B cell (primary cell): Measurements from ENCODE around the gene SMIM12. TPM values are rescaled to one million over a fixed set of nuclear protein-coding genes. Genes with fewer than 3 reads are reported as not detected.

ENCODE experiments used
- ATAC-seq: fragments of 200-7000 bp; cut with Tn5 transposase; one replicate; pipeline ENCODE4 v1.10.0; 2021; ENCODE audit warnings: low read depth, mild to moderate bottlenecking, moderate number of reproducible peaks, moderate library complexity
- CTCF ChIA-PET: fragments of 350-600 bp; sonication (Branson Sonifier 250); formaldehyde crosslinking; loops from one replicate; lab custom pipeline; 2021; ENCODE audit warnings: antibody characterized with exemption, inconsistent platforms; lab: Charles Lee
- POLR2A ChIA-PET: fragments of 350-600 bp; sonication (Branson Sonifier 250); formaldehyde crosslinking; loops from one replicate; lab custom pipeline; 2021; ENCODE audit warnings: antibody characterized with exemption; lab: Charles Lee
- DNase-seq: peaks from one replicate; pipeline ENCODE4 v3.0.0; 2013
- H2AFZ ChIP-seq: 2 replicates; pipeline ENCODE4 v1.6.1; 2012; ENCODE audit warnings: mild to moderate bottlenecking, low read depth, low read length; ENCODE audit not compliant: insufficient read depth, poor library complexity, severe bottlenecking
- H3K27ac ChIP-seq, 2 donors: 1 replicate in 1 of 2; 2 replicates in 1 of 2; pipeline ENCODE4 v1.5.1; 2012 to 2013; ENCODE audit warnings: low read length in 2 of 2, mild to moderate bottlenecking in 2 of 2, moderate library complexity in 1 of 2
- H3K27me3 ChIP-seq, 4 experiments: fragments of 200-600 bp in 1 of 4; sonication (generic) in 1 of 4; replicated peaks in 1 of 4; 1 replicate in 2 of 4; 2 replicates in 2 of 4; pipeline versions ENCODE4 v1.6.1 to v1.7.0; 2013 to 2016; ENCODE audit warnings: low read length in 3 of 4, mild to moderate bottlenecking in 2 of 4, mixed read lengths in 1 of 4, moderate library complexity in 1 of 4; ENCODE audit not compliant: insufficient read depth in 4 of 4, control insufficient read depth in 3 of 4; ENCODE audit errors: control extremely low read depth in 1 of 4
- H3K36me3 ChIP-seq, 2 experiments: replicated peaks in 1 of 2; 1 replicate in 1 of 2; 2 replicates in 1 of 2; pipeline versions ENCODE4 v1.6.1 to v1.7.1; 2013; ENCODE audit warnings: low read length in 1 of 2; ENCODE audit not compliant: insufficient read depth in 2 of 2, control insufficient read depth in 1 of 2; ENCODE audit errors: control extremely low read depth in 1 of 2, extremely low read depth in 1 of 2
- H3K4me1 ChIP-seq, 2 donors: fragments of 200-600 bp in 1 of 2; sonication (generic) in 1 of 2; 1 replicate in 1 of 2; 2 replicates in 1 of 2; pipeline versions ENCODE4 v1.5.1 to v1.6.1; 2013 to 2017; ENCODE audit warnings: low read length in 2 of 2; ENCODE audit not compliant: control insufficient read depth in 2 of 2, insufficient read depth in 2 of 2
- H3K4me2 ChIP-seq: replicated peaks from 2 replicates; pipeline ENCODE3; 2012; ENCODE audit warnings: mild to moderate bottlenecking, low read depth, low read length; ENCODE audit not compliant: poor library complexity, severe bottlenecking
- H3K4me3 ChIP-seq, 5 experiments: fragments of 200-600 bp in 1 of 5; sonication (generic) in 1 of 5; 1 replicate in 3 of 5; 2 replicates in 2 of 5; pipeline versions ENCODE4 v1.5.1 to v1.7.0; 2011 to 2016; ENCODE audit warnings: low read length in 4 of 5, mild to moderate bottlenecking in 4 of 5, low read depth in 2 of 5, control low read depth in 1 of 5, moderate library complexity in 1 of 5; ENCODE audit not compliant: insufficient read depth in 1 of 5; ENCODE audit errors: control extremely low read depth in 1 of 5, extremely low read depth in 1 of 5
- H3K79me2 ChIP-seq: fragments of 200-600 bp; sonication (generic); one replicate; pipeline ENCODE4 v1.6.0; 2016; ENCODE audit warnings: low read length; ENCODE audit not compliant: control insufficient read depth, insufficient read depth
- H3K9ac ChIP-seq: fragments of 200-600 bp; sonication (generic); 2 replicates; pipeline ENCODE4 v1.6.1; 2017; ENCODE audit warnings: mild to moderate bottlenecking, low read length, moderate library complexity
- H3K9me3 ChIP-seq, 3 donors: one replicate each; pipeline versions ENCODE4 v1.6.1 to v1.7.1; 2013; ENCODE audit warnings: low read length in 2 of 3; ENCODE audit not compliant: control insufficient read depth in 2 of 3, insufficient read depth in 1 of 3; ENCODE audit errors: control extremely low read depth in 1 of 3
- H4K20me1 ChIP-seq: 2 replicates; pipeline ENCODE4 v1.6.0; 2012; ENCODE audit warnings: mild to moderate bottlenecking, low read length; ENCODE audit not compliant: insufficient read depth, control insufficient read depth, poor library complexity, severe bottlenecking
- H3K27ac Mint-ChIP-seq: one replicate; pipeline ENCODE4 v1.8.0; 2021; ENCODE audit warnings: mixed read lengths
- H3K27me3 Mint-ChIP-seq: one replicate; pipeline ENCODE4 v1.8.0; 2021; ENCODE audit warnings: mixed read lengths
- H3K4me1 Mint-ChIP-seq: one replicate; pipeline ENCODE4 v1.8.0; 2021; ENCODE audit warnings: mixed read lengths
- H3K4me3 Mint-ChIP-seq: one replicate; pipeline ENCODE4 v1.8.0; 2021; ENCODE audit warnings: mixed read lengths
- H3K9me3 Mint-ChIP-seq: one replicate; pipeline ENCODE4 v1.8.0; 2022; ENCODE audit warnings: mixed read lengths; ENCODE audit not compliant: insufficient read depth
- EZH2 ChIP-seq: IDR thresholded peaks from 2 replicates; pipeline ENCODE4 v1.6.1; 2012; ENCODE audit warnings: borderline replicate concordance, low read depth, mild to moderate bottlenecking, moderate library complexity, low read length; ENCODE audit not compliant: insufficient read depth, poor library complexity, severe bottlenecking
- WGBS: methylation state at CpG from one replicate; pipeline ENCODE4 v1.1.5; 2013; ENCODE audit warnings: missing lambda C conversion rate; ENCODE audit not compliant: insufficient coverage; 5-methylcytosine and 5-hydroxymethylcytosine counted together
- intact Hi-C: fragments of 100-400 bp; cut with micrococcal nuclease; formaldehyde crosslinking; loops from one replicate; pipeline ENCODE4 v1.10.0; 2022
- polyA plus RNA-seq: library from polyadenylated mRNA; depleted of rRNA; stranded (reverse); fragments of >200 nt; gene quantifications from 2 replicates; pipeline ENCODE4 v1.2.3, GENCODE V29; 2012
- total RNA-seq, 2 donors: library from RNA; stranded (reverse); fragments of 120-200 nt in 1 of 2; gene quantifications; 1 replicate in 1 of 2; 2 replicates in 1 of 2; pipeline versions ENCODE4 v1.2.3 to v1.2.4, GENCODE V29; 2013 to 2022
- TF ChIP-seq, protein P1 (sequence below): fragments of 200-600 bp; IDR thresholded peaks from one replicate; pipeline ENCODE4 v1.8.0; 2022; ENCODE audit warnings: antibody characterized with exemption, mild to moderate bottlenecking

SMIM12 gene
- total and polyA plus RNA-seq, 2 donors (not counting 1 experiment from before 2014, with no cell fraction given), result 26.2 to 33.1 TPM

DNA sequence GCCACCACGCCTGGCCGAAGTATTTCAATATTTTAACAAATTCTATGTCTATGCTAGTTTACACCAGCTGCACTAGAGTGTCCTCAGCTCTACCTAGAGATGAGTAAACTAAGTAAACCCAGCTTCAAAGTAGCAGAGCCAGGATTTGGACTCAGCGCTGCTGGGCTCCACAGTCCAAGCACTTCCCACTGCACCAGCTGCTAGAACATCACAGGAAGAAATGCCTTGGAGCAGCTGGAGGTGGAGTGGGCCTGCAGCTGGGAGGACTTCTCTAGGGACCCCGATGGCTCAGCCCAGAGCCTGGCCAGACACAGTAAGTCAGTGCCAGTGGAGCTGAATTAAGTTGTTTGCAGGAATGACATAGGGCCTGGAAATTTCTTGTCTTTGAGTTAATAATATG lies 10.2 kb upstream of the SMIM12 start:
- intact Hi-C loops, result loop anchor here (5.0 kb wide), 1 partner anchor 323 kb away; the partner anchor contains the start of gene SFPQ
- H3K27ac ChIP-seq, result no peak overlapping the region
- DNase-seq (no peak), ATAC-seq (no peak)
- H3K9me3 Mint-ChIP-seq, result no peaks in the 10 kb centered on the region
- peaks cover 14% of the 10 kb centered on the region for H3K27me3 Mint-ChIP-seq
- no peak overlapping the region for H3K4me3 ChIP-seq
- no peak overlapping the region for H3K4me3 Mint-ChIP-seq
- no peaks in the 10 kb centered on the region for H3K27me3 ChIP-seq
- peaks cover 9 to 17% of the 10 kb centered on the region in 2 donors for H3K4me1 ChIP-seq
- peaks cover 24% of the 10 kb centered on the region for H3K4me1 Mint-ChIP-seq
- no peak overlapping the region for H3K27ac Mint-ChIP-seq
- no peaks in the 10 kb centered on the region for H4K20me1 ChIP-seq
- 88% methylated on average over 1 of the region's 4 CpGs for WGBS
- no peak overlapping the region for H2AFZ ChIP-seq
- no peaks in the 10 kb centered on the region for H3K79me2 ChIP-seq
- no peaks in the 10 kb centered on the region for H3K36me3 ChIP-seq
- TF ChIP-seq EZH2, result no peak
- TF ChIP-seq, protein P1, sequence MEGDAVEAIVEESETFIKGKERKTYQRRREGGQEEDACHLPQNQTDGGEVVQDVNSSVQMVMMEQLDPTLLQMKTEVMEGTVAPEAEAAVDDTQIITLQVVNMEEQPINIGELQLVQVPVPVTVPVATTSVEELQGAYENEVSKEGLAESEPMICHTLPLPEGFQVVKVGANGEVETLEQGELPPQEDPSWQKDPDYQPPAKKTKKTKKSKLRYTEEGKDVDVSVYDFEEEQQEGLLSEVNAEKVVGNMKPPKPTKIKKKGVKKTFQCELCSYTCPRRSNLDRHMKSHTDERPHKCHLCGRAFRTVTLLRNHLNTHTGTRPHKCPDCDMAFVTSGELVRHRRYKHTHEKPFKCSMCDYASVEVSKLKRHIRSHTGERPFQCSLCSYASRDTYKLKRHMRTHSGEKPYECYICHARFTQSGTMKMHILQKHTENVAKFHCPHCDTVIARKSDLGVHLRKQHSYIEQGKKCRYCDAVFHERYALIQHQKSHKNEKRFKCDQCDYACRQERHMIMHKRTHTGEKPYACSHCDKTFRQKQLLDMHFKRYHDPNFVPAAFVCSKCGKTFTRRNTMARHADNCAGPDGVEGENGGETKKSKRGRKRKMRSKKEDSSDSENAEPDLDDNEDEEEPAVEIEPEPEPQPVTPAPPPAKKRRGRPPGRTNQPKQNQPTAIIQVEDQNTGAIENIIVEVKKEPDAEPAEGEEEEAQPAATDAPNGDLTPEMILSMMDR, result no peak
- POLR2A ChIA-PET, result no interaction called here
- no peak overlapping the region for H3K4me2 ChIP-seq
- no peaks in the 10 kb centered on the region for H3K9me3 ChIP-seq
- CTCF ChIA-PET, result interaction anchor here (1.4 to 1.7 kb wide), 2 partner anchors 10 to 15 kb away, joined by 3 to 5 read pairs; partner anchors contain the start of gene SMIM12
- no peak overlapping the region for H3K9ac ChIP-seq

DNA sequence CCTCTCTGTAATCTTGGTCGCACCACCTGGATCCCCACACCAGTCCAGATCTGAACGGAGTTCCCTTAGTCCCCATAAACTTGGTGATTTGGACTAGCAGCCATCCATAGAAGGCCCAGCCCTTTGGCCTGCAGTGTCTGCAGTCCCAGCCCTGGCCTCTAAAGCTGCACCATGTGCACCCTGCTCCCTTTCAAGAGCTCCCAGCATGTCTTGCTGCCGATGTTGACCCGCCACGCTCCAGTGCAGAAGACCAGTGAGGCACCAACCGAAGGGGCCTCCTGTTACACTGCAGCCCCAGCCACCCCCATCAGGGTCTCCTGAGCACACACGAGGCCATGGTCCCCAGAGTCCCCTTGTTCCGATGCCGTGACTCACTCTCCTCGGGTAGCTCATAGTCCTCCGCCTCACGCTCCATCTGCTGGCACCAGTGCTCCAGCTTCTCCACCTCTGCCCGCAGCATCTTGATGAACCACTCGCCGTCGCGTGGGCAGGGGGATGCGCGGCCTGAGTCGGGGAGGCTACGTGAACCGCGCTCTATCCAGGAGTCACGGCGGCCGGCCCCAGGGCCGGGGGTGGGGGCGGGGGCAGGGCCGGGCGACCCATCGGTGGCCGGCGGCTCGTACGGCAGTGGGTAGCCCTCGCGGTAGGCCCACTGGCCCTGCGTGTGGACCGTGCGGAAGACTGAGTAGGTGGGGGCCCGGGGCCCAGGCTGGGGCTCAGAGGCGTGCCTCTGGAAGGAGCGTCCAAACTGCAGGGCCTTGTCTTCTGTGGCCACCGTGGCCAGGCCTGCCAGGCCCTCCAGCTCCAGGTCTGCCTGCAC lies 8.9 kb upstream of the SMIM12 start:
- H3K79me2 ChIP-seq, result no peaks in the 10 kb centered on the region
- H3K9me3 ChIP-seq, result no peaks in the 10 kb centered on the region
- Mint-ChIP-seq H3K27ac (peak overlapping the region; percentile 33), H3K9me3 (no peaks in the 10 kb centered on the region), H3K4me3 (peak overlapping the region; percentile 62), H3K27me3 (peaks cover 7% of the 10 kb centered on the region), H3K4me1 (peaks cover 32% of the 10 kb centered on the region)
- H4K20me1 ChIP-seq, result no peaks in the 10 kb centered on the region
- POLR2A ChIA-PET, result interaction anchor here (0.6 kb wide), 1 partner anchor 1400 kb away, joined by 3 read pairs; no protein-coding TSS in a partner anchor
- CTCF ChIA-PET, result interaction anchor here (1.4 to 2.5 kb wide), 2 partner anchors 14 to 82 kb away, joined by 3 to 7 read pairs; no protein-coding TSS in a partner anchor
- no peak overlapping the region for H3K27ac ChIP-seq
- no peak for ATAC-seq
- TF ChIP-seq EZH2, result no peak
- TF ChIP-seq, protein P1, result no peak
- no peak for DNase-seq
- 98% methylated on average over 42 of the region's 44 CpGs for WGBS
- no peak overlapping the region for H2AFZ ChIP-seq
- intact Hi-C loops, result loop anchor here (5.0 kb wide), 1 partner anchor 324 kb away; the partner anchor contains the start of gene SFPQ
- no peaks in the 10 kb centered on the region for H3K27me3 ChIP-seq
- H3K4me2 ChIP-seq, result no peak overlapping the region
- H3K9ac ChIP-seq, result no peak overlapping the region
- peaks cover 9 to 17% of the 10 kb centered on the region in 2 donors for H3K4me1 ChIP-seq
- H3K36me3 ChIP-seq, result no peaks in the 10 kb centered on the region
- no peak overlapping the region for H3K4me3 ChIP-seq
